ENCODE measurements around the gene SLC2A13. TPM values are rescaled to one million over a fixed set of nuclear protein-coding genes. Genes with fewer than 3 reads are reported as not detected.

The SLC2A13 gene
- total RNA-seq, 2 donors from 2014 or later, result 14.5 to 20.0 TPM

DNA sequence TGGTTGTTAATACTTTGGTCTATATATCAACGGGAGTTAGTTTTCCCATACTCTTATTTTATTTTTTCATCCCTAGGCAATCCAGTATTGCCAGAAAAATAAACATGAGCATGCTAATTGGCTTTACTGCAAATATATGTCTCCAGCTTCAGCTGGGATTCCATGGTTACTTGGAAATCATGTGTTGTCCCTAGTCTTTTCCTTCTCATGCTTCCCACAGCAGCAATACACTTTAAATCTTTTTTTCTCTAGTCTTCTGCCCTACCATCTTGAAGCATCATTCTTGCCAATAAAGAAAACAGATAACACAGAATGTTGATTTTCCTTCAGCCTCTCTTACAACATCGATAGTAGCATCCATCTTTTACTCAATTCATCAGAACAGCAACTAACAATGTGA lies 60.2 kb downstream of the SLC2A13 start:
- ATAC-seq (ENCODE audit: insufficient number of reproducible peaks, low FRiP score, low read depth), result no peak
- no peak overlapping the region for H3K4me3 ChIP-seq

DNA sequence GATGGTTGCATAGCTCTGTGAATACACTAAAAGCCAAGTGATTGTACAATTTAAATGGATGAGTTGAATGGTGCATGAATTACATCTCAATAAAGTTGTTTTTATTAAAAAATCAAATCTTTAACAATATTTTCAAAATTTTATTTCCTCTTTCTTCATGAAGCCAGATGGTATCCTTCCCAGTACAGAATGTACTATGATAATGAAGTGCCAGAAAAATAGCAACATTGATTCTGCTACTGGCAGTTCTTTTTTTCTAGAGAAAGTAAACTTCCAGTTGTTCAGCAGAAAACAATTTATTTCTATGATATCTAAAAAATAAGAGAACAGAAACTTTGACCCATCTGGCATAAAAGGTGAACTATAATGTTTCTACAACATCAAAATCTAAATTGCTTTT lies 61.5 kb downstream of the SLC2A13 start:
- ATAC-seq (ENCODE audit: insufficient number of reproducible peaks, low FRiP score, low read depth), result no peak
- TF ChIP-seq, protein P1, sequence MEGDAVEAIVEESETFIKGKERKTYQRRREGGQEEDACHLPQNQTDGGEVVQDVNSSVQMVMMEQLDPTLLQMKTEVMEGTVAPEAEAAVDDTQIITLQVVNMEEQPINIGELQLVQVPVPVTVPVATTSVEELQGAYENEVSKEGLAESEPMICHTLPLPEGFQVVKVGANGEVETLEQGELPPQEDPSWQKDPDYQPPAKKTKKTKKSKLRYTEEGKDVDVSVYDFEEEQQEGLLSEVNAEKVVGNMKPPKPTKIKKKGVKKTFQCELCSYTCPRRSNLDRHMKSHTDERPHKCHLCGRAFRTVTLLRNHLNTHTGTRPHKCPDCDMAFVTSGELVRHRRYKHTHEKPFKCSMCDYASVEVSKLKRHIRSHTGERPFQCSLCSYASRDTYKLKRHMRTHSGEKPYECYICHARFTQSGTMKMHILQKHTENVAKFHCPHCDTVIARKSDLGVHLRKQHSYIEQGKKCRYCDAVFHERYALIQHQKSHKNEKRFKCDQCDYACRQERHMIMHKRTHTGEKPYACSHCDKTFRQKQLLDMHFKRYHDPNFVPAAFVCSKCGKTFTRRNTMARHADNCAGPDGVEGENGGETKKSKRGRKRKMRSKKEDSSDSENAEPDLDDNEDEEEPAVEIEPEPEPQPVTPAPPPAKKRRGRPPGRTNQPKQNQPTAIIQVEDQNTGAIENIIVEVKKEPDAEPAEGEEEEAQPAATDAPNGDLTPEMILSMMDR (IDR thresholded peaks at IDR 0.05), result no peak
- Histone ChIP-seq H3K4me3 (no peak overlapping the region), H3K27ac (no peak overlapping the region), H3K27me3 (replicated peaks; ENCODE audit: insufficient read depth) (no peaks in the 10 kb centered on the region), H3K4me1 (ENCODE audit: control insufficient read depth in 1 of 2, low read depth in 2 of 2) (no peaks in the 10 kb centered on the region), H3K36me3 (no peaks in the 10 kb centered on the region), H3K9me3 (no peaks in the 10 kb centered on the region)
- DNase-seq (ENCODE audit: low spot score), result no peak

More for the DNA sequence above, 60.2 kb downstream of the SLC2A13 start:
- no peak for DNase-seq (ENCODE audit: low spot score)
- no peaks in the 10 kb centered on the region for H3K27me3 ChIP-seq (replicated peaks; ENCODE audit: insufficient read depth)
- H3K27ac ChIP-seq, result no peak overlapping the region
- TF ChIP-seq, protein P1 (IDR thresholded peaks at IDR 0.05), result no peak
- H3K36me3 ChIP-seq, result no peaks in the 10 kb centered on the region
- H3K4me1 ChIP-seq (ENCODE audit: control insufficient read depth in 1 of 2, low read depth in 2 of 2), result no peaks in the 10 kb centered on the region
- H3K9me3 ChIP-seq, result no peaks in the 10 kb centered on the region

DNA sequence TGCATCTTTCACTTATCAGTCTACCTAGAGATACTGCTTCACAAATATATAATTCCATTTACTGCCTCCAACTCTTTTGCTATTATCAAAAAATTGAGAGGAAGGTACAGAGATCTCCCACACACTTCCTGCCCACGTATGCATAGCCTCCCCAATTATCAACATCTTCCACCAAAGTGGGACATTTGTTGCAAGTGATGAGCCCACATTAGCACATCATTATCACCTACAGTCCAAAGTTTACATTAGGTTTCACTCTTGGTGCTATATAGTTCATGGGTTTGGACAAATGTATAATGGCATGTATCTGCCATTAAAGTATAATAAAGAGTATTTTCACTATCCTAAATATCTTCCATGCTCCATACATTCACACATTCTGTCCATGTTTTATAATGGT lies 66.3 kb downstream of the SLC2A13 start:
- ATAC-seq (ENCODE audit: insufficient number of reproducible peaks, low FRiP score, low read depth), result no peak
- DNase-seq (ENCODE audit: low spot score), result no peak
- Histone ChIP-seq H3K27me3 (replicated peaks; ENCODE audit: insufficient read depth) (no peaks in the 10 kb centered on the region), H3K27ac (no peak overlapping the region), H3K4me1 (ENCODE audit: control insufficient read depth in 1 of 2, low read depth in 2 of 2) (peaks cover 10 to 11% of the 10 kb centered on the region in 2 donors), H3K9me3 (no peaks in the 10 kb centered on the region), H3K36me3 (no peaks in the 10 kb centered on the region), H3K4me3 (no peak overlapping the region)
- TF ChIP-seq, protein P1 (IDR thresholded peaks at IDR 0.05), result no peak

DNA sequence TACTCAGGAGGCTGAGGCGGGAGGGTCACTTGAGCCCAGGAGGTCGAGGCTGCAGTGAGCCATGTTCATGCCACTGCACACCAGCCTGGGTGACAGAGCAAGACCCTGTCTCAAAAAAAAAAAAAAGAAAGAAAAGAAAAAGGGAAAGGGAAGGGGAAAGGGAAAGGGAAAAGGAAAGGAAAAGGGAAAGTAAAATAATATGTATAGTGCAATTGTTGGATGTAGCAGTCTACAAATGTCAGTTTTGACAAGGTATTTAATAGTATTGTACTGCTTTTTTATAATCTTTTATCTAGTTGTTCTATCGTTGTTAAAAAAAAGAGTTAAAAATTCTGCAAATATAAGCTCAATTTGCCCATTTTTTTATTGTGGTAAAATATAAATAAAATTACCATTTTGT lies 67.3 kb downstream of the SLC2A13 start:
- DNase-seq (ENCODE audit: low spot score) (no peak), ATAC-seq (ENCODE audit: insufficient number of reproducible peaks, low FRiP score, low read depth) (no peak)
- H3K4me1 ChIP-seq (ENCODE audit: control insufficient read depth in 1 of 2, low read depth in 2 of 2), result peaks cover 14 to 17% of the 10 kb centered on the region in 2 donors
- no peaks in the 10 kb centered on the region for H3K36me3 ChIP-seq
- H3K27me3 ChIP-seq (replicated peaks; ENCODE audit: insufficient read depth), result no peaks in the 10 kb centered on the region
- no peaks in the 10 kb centered on the region for H3K9me3 ChIP-seq
- TF ChIP-seq, protein P1 (IDR thresholded peaks at IDR 0.05), result no peak
- H3K4me3 ChIP-seq, result no peak overlapping the region
- H3K27ac ChIP-seq, result no peak overlapping the region

DNA sequence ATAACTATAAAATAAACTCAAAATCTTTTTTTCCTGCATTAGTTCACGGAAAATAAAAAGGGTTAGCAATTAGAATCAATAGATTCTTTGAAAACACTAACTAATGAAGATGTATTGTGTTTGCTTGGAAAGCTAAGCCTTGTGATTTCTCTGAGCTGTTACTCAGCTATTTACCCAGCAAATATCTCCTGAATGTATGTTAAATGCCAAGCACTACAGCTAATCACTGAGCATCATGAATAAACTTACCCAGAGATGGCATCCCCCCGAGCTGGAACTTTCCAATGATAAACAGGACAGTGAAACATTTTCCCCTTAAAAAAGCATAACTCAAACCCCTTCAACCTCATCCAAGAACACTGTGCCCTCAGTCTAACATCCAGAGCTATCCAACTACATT lies 71.2 kb downstream of the SLC2A13 start:
- ATAC-seq (ENCODE audit: insufficient number of reproducible peaks, low FRiP score, low read depth) (no peak), DNase-seq (ENCODE audit: low spot score) (no peak)
- Histone ChIP-seq H3K9me3 (no peaks in the 10 kb centered on the region), H3K27ac (no peak overlapping the region), H3K27me3 (replicated peaks; ENCODE audit: insufficient read depth) (no peaks in the 10 kb centered on the region), H3K36me3 (no peaks in the 10 kb centered on the region), H3K4me3 (no peak overlapping the region), H3K4me1 (ENCODE audit: control insufficient read depth in 1 of 2, low read depth in 2 of 2) (peaks cover 16 to 17% of the 10 kb centered on the region in 2 donors)
- TF ChIP-seq, protein P1 (IDR thresholded peaks at IDR 0.05), result no peak

Data from thoracic aorta (tissue), 2 donors.